GM12891 (cell line): ENCODE measurements around the gene SYNJ1.

Experiments used
- PAX5 ChIP-seq: IDR thresholded peaks from 2 replicates; pipeline ENCODE4 v1.6.1; 2011; ENCODE audit warnings: low read length, moderate library complexity, mild to moderate bottlenecking; ENCODE audit not compliant: insufficient read depth, severe bottlenecking
- POLR2A ChIP-seq: IDR thresholded peaks from 2 replicates; pipeline ENCODE4 v1.6.1; 2011; ENCODE audit warnings: low read depth, low read length, control low read depth
- POLR2AphosphoS5 ChIP-seq: IDR thresholded peaks from 2 replicates; pipeline ENCODE4 v1.6.1; 2011; ENCODE audit warnings: low read depth, low read length, control low read depth
- TAF1 ChIP-seq: IDR thresholded peaks from 2 replicates; pipeline ENCODE4 v1.6.1; 2011; ENCODE audit warnings: low read depth, low read length, control low read depth

GRCh38 chr21:32750405-32750804 lies 22.6 kb upstream of the SYNJ1 start:
- TF ChIP-seq TAF1 (no peak), POLR2A (no peak), POLR2AphosphoS5 (no peak), PAX5 (no peak)
